Measurements from ENCODE around the gene VSX1.

VSX1 gene

DNA sequence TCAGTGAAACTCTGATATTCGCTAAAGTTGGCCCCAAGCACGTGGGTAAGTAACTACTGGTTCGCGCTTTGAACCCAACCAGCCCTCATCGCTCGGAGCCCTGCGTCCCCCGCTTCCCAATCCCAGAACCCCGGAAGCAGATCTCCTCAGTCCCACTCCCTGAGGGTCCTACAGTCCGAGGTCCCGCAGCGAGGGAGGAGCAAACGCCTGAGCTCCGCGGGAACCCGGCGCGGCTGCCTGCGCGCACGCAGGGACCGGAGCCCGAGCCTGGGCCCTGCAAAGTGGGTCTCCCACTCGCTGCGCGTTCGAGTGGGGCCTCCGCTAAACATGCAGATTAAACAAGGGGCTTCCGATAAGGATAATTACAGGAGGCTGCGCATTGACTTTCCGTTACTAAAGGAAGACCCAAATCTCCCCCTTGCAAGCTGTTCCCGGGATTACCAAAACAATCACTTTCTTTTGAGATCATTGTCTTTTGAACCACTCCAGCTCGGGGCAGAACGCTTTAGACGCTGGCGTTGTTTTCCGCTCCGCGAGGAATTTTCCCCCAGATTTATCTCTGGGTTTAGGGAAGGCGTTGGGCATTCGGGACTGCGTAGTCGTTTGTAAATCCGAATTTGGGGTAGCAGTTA is 1.3 kb upstream of the VSX1 start:
- no peak for DNase-seq (ENCODE audit: low spot score)
- in situ Hi-C loops (cut with MboI; ENCODE audit: low sequenced_read_pairs, unreplicated experiment): no loop called here
- TF ChIP-seq, protein P1, sequence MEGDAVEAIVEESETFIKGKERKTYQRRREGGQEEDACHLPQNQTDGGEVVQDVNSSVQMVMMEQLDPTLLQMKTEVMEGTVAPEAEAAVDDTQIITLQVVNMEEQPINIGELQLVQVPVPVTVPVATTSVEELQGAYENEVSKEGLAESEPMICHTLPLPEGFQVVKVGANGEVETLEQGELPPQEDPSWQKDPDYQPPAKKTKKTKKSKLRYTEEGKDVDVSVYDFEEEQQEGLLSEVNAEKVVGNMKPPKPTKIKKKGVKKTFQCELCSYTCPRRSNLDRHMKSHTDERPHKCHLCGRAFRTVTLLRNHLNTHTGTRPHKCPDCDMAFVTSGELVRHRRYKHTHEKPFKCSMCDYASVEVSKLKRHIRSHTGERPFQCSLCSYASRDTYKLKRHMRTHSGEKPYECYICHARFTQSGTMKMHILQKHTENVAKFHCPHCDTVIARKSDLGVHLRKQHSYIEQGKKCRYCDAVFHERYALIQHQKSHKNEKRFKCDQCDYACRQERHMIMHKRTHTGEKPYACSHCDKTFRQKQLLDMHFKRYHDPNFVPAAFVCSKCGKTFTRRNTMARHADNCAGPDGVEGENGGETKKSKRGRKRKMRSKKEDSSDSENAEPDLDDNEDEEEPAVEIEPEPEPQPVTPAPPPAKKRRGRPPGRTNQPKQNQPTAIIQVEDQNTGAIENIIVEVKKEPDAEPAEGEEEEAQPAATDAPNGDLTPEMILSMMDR (IDR thresholded peaks at IDR 0.05; ENCODE audit: borderline replicate concordance, control extremely low read depth, extremely low read depth, insufficient read depth, missing control alignments): no peak

DNA sequence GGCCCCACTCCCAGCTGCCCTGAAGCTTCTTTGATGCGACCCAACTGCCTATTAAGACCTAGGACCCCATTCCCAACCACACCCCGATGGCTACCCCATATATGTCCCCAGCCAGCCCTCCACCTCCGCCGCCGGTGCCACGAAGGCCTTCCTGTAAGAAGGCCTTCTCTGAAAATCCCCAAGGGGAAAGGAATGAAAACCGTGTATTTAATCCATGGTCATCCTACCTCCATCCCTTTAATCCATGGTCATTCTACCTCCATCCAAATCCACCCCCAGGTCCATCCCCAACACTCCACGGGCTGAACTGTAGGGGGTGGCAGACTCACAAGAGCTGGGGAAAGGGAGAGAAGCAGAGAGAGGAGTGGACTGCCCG is 545 bp upstream of the VSX1 start:
- in situ Hi-C loops (cut with MboI; ENCODE audit: low sequenced_read_pairs, unreplicated experiment): no loop called here
- DNase-seq (ENCODE audit: low spot score): no peak
- TF ChIP-seq, protein P1 (IDR thresholded peaks at IDR 0.05; ENCODE audit: borderline replicate concordance, control extremely low read depth, extremely low read depth, insufficient read depth, missing control alignments): no peak

DNA sequence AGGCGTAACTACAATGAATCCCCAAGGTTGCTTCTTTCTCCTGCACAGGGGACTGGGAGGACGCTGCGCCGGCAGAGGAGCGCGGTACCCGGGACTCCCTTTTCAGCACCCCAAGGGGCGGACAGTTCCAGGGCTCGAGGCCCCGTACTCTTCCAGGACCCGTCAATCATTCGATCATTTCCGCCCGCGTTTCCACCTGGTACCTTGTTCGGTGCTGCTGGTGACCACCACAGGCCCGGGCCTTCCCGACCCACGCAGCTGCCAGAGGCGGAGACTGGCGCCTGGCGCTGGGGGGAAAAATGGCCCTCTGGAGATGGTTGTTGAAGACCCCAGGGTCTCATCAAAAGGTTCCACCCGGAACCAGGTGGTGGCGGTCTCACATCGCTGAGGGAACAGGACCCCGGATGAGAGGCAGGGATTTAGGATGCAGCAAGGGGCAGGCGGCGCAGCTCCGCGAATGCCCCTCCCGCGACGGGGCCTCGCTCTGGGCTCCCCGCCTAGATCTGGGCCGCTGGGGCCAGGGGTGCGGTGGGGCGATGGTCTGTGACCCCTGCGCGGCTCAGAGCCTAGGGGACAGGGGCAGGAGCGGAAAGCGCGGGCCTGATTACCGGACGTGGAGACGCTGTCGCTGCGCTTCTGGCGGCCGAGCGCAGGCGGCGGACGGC is 744 bp downstream of the VSX1 start:
- in situ Hi-C loops (cut with MboI; ENCODE audit: low sequenced_read_pairs, unreplicated experiment): no loop called here
- TF ChIP-seq, protein P1 (IDR thresholded peaks at IDR 0.05; ENCODE audit: borderline replicate concordance, control extremely low read depth, extremely low read depth, insufficient read depth, missing control alignments): no peak
- peak; percentile 56 for DNase-seq (ENCODE audit: low spot score)

DNA sequence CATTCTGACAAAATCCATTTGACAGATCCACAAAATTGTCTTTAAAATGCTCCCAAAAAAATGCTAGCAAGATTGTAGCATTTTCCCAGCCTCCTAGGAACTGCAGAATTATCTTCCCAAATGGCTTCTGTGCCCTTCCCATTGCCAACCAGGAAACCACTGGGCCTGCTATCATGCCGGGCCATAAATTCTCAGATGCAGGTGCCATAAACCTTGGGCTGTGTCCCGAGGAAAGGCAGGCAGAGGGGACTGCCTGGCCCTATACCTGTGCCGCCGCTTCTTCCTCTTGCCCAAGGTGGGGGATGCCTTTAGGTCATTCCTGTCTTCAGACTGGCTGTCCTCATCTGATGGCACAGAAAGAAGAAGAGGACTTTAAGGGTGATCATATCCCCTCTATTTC is 2.8 kb downstream of the VSX1 start:
- in situ Hi-C loops (cut with MboI; ENCODE audit: low sequenced_read_pairs, unreplicated experiment): loop anchor here (10.0 kb wide), 1 partner anchor 96 kb away; no protein-coding TSS in a partner anchor
- no peak for DNase-seq (ENCODE audit: low spot score)
- TF ChIP-seq, protein P1 (IDR thresholded peaks at IDR 0.05; ENCODE audit: borderline replicate concordance, control extremely low read depth, extremely low read depth, insufficient read depth, missing control alignments): no peak

DNA sequence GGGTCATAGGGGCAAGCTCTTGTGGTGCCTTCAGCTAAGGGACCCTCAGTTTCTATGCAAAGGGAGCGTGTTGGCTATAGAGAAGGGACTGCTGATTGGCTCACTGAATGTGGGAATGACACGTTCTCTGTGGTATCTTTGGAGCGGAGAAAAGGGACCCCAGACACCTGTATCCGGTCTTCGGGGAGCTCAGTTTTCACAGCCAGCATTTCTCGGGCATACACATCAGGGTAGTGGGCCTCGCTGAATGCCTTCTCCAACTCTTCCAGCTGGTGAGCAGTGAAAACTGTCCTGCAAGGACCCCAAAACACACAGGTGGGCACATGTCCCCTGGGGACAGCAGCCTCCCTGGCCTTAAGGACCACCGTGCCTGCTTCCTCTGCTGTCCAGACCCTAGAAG is 3.3 kb downstream of the VSX1 start:
- DNase-seq (ENCODE audit: low spot score): no peak
- TF ChIP-seq, protein P1 (IDR thresholded peaks at IDR 0.05; ENCODE audit: borderline replicate concordance, control extremely low read depth, extremely low read depth, insufficient read depth, missing control alignments): no peak
- in situ Hi-C loops (cut with MboI; ENCODE audit: low sequenced_read_pairs, unreplicated experiment): loop anchor here (10.0 kb wide), 1 partner anchor 96 kb away; no protein-coding TSS in a partner anchor

DNA sequence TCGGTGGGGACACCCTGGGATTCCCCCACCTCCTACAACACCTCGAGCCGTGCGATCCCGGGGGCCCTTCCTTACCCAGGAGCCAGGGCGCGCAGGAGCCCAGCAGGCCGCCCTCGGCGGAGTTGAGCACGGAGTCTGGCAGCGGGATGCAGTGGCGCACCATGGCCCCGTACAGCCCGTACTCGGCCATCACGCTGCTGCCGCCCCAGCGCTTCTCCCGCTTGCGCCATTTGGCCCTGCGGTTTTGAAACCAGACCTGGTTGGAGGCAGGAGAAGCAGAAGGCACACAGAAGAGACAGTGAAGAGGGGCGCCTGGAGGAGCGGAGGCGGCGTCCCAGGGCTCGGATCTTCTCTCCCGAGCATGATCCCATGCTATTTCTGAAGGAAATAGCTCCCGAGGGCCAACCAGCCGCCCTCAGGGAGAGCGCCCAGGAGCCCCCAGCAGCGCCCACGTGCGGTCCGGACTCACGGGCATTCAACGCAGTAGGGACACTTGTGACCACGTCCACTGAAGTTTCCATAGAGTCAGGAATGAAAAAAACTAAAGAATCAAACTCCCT is 4.3 kb downstream of the VSX1 start:
- in situ Hi-C loops (cut with MboI; ENCODE audit: low sequenced_read_pairs, unreplicated experiment): loop anchor here (10.0 kb wide), 1 partner anchor 97 kb away; no protein-coding TSS in a partner anchor
- DNase-seq (ENCODE audit: low spot score): no peak
- TF ChIP-seq, protein P1 (IDR thresholded peaks at IDR 0.05; ENCODE audit: borderline replicate concordance, control extremely low read depth, extremely low read depth, insufficient read depth, missing control alignments): no peak

All from GM13976 (cell line).